A549 (cell line): ENCODE results near the gene WDR77.

Source experiments
- CEBPB ChIP-seq, 2 experiments: fragments of >200 bp in 1 of 2; sonication (Bioruptor Twin) in 1 of 2; formaldehyde crosslinking in 1 of 2; IDR thresholded peaks; 2 replicates each; pipeline ENCODE4 v1.6.1; 2012 to 2016
- CTCF ChIP-seq: fragments of >200 bp; sonication (Bioruptor Twin); formaldehyde crosslinking; IDR thresholded peaks from 3 replicates; pipeline ENCODE4 v1.5.1; 2016
- MAX ChIP-seq: IDR thresholded peaks from 2 replicates; pipeline ENCODE4 v1.6.1; 2012
- RCOR1 ChIP-seq: fragments of 150-350 bp; IDR thresholded peaks from 2 replicates; pipeline ENCODE4 v1.6.1; 2014; ENCODE audit warnings: antibody characterized with exemption, low read length, low read depth
- SMC3 ChIP-seq: fragments of >200 bp; sonication (Bioruptor Twin); formaldehyde crosslinking; IDR thresholded peaks from 3 replicates; pipeline ENCODE4 v1.6.1; 2018; ENCODE audit warnings: inconsistent platforms
- ZNF302 ChIP-seq: fragments of 250-450 bp; sonication (Bioruptor Pico); IDR thresholded peaks from 2 replicates; pipeline ENCODE4 v1.9.0; 2021; ENCODE audit warnings: inconsistent platforms, mild to moderate bottlenecking, moderate library complexity
- TF ChIP-seq, protein P1 (sequence below): fragments of 450-650 bp; IDR thresholded peaks from 2 replicates; pipeline ENCODE4 v1.6.1; 2014; ENCODE audit warnings: antibody characterized with exemption

DNA sequence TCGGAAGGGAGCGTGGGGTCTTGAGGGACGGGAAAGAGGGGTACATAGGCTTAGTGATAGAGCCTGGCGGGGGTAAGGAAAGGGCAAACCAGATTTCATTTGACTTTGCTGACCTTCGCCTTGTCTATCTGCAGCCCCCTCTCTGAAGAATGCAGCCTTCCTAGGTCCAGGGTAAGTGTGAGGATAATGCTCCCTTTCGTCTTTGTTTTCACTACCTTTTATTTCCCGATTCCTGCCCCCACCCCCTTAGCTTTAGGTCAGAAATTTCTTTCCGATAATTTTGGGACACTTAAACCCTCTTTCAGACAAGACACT is 604 bp upstream of the WDR77 start:
- TF ChIP-seq ZNF302 (no peak), RCOR1 (no peak), CTCF (no peak), SMC3 (no peak), MAX (no peak), CEBPB (IDR thresholded peaks at IDR 0.05) (no peak)
- TF ChIP-seq, protein P1, sequence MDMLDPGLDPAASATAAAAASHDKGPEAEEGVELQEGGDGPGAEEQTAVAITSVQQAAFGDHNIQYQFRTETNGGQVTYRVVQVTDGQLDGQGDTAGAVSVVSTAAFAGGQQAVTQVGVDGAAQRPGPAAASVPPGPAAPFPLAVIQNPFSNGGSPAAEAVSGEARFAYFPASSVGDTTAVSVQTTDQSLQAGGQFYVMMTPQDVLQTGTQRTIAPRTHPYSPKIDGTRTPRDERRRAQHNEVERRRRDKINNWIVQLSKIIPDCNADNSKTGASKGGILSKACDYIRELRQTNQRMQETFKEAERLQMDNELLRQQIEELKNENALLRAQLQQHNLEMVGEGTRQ = no peak
